AG04449 (cell line): ENCODE data around the gene TSGA10.

ENCODE experiments used
- CTCF ChIA-PET: fragments of 350-600 bp; formaldehyde crosslinking; extraction: SDS; loops from one replicate; lab custom pipeline; 2021; ENCODE audit warnings: antibody characterized with exemption; lab: Yijun Ruan, JAX
- POLR2A ChIA-PET: fragments of 400-600, 350-600 bp; formaldehyde crosslinking; extraction: SDS; loops from one replicate; lab custom pipeline; 2020; ENCODE audit warnings: antibody characterized with exemption, inconsistent platforms; lab: Yijun Ruan, JAX
- DNase-seq: peaks from one replicate; pipeline ENCODE4 v3.0.0-alpha.2; 2010; ENCODE audit warnings: low read depth, low spot score
- H3K4me3 ChIP-seq: 2 replicates; pipeline ENCODE4 v1.5.1; 2011; ENCODE audit warnings: low read depth, mild to moderate bottlenecking, control low read depth, low read length
- TF ChIP-seq, protein P1 (sequence below): IDR thresholded peaks from one replicate; pipeline ENCODE4 v1.5.1; 2011; ENCODE audit warnings: mild to moderate bottlenecking, moderate library complexity, low read length, control low read depth, inconsistent platforms; ENCODE audit not compliant: insufficient read depth; ENCODE audit errors: missing control alignments

The TSGA10 gene

DNA sequence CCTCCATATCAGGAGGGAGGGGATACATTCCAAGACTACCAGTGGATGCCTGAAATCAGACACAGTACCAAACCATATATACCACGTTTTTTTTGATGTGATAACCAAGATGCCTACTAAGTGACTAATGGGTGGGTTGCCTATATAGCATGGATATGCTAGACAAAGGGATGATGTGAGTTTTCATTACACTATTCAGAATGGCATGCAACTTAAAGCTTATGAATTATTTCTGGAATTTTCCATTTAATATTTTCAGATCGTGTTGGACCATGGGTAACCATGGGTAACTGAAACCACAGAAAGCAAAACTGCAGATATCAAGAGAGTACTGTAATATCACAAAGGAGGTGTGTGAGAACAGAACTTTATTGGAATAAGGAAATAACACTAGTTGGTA is 179.1 kb downstream of the TSGA10 start:
- ChIA-PET POLR2A (no interaction called here), CTCF (no interaction called here)
- H3K4me3 ChIP-seq, result no peak overlapping the region
- no peak for DNase-seq
- TF ChIP-seq, protein P1, sequence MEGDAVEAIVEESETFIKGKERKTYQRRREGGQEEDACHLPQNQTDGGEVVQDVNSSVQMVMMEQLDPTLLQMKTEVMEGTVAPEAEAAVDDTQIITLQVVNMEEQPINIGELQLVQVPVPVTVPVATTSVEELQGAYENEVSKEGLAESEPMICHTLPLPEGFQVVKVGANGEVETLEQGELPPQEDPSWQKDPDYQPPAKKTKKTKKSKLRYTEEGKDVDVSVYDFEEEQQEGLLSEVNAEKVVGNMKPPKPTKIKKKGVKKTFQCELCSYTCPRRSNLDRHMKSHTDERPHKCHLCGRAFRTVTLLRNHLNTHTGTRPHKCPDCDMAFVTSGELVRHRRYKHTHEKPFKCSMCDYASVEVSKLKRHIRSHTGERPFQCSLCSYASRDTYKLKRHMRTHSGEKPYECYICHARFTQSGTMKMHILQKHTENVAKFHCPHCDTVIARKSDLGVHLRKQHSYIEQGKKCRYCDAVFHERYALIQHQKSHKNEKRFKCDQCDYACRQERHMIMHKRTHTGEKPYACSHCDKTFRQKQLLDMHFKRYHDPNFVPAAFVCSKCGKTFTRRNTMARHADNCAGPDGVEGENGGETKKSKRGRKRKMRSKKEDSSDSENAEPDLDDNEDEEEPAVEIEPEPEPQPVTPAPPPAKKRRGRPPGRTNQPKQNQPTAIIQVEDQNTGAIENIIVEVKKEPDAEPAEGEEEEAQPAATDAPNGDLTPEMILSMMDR, result no peak

DNA sequence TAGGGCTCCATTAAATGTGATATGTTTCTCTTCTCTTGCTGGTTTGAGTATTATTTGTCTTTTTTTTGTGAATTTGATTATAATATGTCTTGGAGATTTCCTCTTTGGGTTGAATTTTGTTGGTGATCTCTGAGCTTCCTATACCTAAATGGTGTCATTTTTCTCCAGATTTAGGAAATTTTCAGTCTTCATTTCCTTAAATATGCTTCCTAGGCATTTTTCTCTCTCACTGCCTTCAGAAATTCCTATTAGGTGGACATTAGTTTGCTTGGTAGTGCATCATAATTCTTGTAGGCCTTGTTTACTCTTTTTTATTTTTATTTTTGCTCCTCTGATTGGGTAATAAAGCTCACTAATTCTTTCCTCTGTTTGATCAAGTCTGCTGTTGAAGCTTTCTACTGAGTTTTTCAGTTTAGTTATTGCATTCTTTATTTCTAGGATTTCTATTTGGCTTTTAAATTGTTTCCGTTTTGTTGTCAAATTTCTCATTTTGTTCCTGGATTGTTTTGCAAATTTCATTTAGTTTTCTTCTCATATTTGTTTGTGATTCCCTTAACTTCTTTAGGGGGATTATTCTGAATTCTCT is 182.1 kb downstream of the TSGA10 start:
- H3K4me3 ChIP-seq, result no peak overlapping the region
- ChIA-PET POLR2A (no interaction called here), CTCF (no interaction called here)
- TF ChIP-seq, protein P1, result no peak
- no peak for DNase-seq

- ChIA-PET POLR2A (no interaction called here), CTCF (no interaction called here)
- DNase-seq, result no peak
- no peak overlapping the region for H3K4me3 ChIP-seq
- TF ChIP-seq, protein P1, result no peak
These were observed 194.8 kb downstream of the TSGA10 start for GRCh38 chr2:98959810-98960507.

DNA sequence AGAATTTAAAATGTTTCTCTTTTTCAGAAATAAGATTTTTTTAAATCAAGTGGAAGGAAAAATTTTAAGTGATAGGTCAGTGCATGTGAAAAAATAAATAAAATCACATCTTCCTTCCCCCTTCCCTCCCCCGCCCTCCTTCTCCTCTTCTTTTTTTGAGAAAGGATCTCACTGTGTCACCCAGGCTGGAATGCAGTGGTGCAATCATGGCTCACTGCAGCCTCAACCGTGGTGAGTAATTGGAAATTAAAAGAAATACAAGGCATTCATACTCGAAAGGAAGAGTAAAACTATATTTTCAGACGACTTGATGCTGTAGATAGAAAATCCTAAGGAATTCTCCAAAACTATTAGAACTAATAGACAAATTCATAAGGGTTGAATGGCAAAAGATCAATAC is 201.8 kb downstream of the TSGA10 start:
- ChIA-PET CTCF (no interaction called here), POLR2A (no interaction called here)
- no peak for DNase-seq
- H3K4me3 ChIP-seq, result no peak overlapping the region
- TF ChIP-seq, protein P1, result no peak

DNA sequence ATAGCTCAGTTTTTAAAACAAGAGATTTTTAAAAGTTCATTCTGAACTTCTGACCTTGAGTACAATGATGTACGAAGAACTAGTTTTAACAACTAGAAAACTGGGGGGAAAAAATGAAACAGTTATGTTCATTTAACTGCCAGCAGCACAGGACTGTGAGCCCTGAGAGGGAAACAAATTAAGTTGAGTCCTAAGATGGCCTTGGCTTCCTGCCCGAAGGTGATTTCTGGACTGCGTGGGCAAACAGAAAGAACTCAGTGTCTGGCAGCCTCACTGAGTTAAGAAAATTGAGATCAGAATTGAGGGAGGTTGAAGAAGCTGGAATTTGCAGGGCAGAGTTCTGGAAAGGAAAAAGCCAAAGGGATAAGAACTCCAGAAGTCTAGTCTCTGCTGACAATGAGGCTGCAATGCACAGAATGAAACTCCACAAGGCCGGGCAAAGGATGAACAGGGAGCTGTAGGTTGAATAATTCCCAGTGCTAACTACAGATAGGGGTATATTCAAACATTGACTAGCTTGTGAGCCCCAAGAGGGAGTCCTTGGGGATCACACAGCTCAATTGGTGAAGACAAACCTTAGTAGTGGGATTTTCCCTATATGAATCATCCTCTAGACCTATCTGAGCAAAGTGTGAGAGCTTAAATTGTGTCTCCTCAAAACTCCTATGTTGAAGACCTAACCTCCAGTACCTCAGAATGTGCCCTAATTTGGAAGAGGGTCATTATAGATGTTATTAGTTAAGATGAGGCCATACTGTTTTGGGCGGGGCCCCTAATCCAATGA is 205.6 kb downstream of the TSGA10 start:
- DNase-seq, result no peak
- TF ChIP-seq, protein P1, result no peak
- ChIA-PET CTCF (no interaction called here), POLR2A (no interaction called here)
- H3K4me3 ChIP-seq, result no peak overlapping the region

DNA sequence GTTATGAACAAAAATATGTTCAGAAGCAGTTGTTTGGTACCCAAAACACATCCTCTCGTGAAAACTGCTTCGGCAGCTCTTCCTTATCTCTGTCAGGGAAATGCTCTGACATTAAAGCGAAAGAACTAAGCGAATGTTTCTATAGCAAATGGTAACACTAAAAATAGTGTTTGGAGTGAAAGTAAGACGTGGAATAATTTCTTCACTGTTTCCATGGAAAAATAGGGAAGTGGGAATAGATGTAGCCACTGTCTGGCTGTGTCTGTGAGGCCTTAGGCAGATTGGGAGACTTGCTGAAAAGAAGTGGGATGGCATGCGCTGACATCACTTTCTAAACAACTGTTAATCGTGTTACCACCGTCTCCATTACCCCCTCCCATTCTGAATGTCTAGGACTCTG is 207.2 kb downstream of the TSGA10 start:
- DNase-seq, result no peak
- CTCF ChIA-PET, result no interaction called here
- TF ChIP-seq, protein P1, result no peak
- no peak overlapping the region for H3K4me3 ChIP-seq
- POLR2A ChIA-PET, result no interaction called here
